Chondrocyte (in vitro differentiated cells): ENCODE data around the gene WDR1. TPM values are rescaled to one million over a fixed set of nuclear protein-coding genes. Genes with fewer than 3 reads are reported as not detected.

Experiments used
- DNase-seq: peaks from one replicate; pipeline ENCODE4 v3.0.0; 2021; ENCODE audit warnings: mixed read lengths, low spot score
- H3K27ac Mint-ChIP-seq: one replicate; pipeline ENCODE4 v1.8.0; 2021; ENCODE audit warnings: mild to moderate bottlenecking, moderate library complexity, mixed read lengths; ENCODE audit not compliant: unreplicated experiment
- H3K27me3 Mint-ChIP-seq: 2 replicates; pipeline ENCODE4 v1.8.0; 2021; ENCODE audit warnings: low read depth, mixed read lengths
- H3K36me3 Mint-ChIP-seq: 2 replicates; pipeline ENCODE4 v1.8.0; 2021; ENCODE audit warnings: low read depth, mixed read lengths
- H3K4me1 Mint-ChIP-seq: 2 replicates; pipeline ENCODE4 v1.8.0; 2021; ENCODE audit warnings: low read depth, mild to moderate bottlenecking, mixed read lengths
- H3K4me3 Mint-ChIP-seq: one replicate; pipeline ENCODE4 v1.8.0; 2021; ENCODE audit warnings: mild to moderate bottlenecking, moderate library complexity, mixed read lengths; ENCODE audit not compliant: unreplicated experiment
- H3K9me3 Mint-ChIP-seq: 2 replicates; pipeline ENCODE4 v1.8.0; 2021; ENCODE audit warnings: low read depth, mixed read lengths
- CTCF ChIP-seq: fragments of 200-600 bp; sonication (generic); IDR thresholded peaks from 2 replicates; pipeline ENCODE4 v1.5.0; 2021; ENCODE audit warnings: antibody characterized with exemption, mild to moderate bottlenecking, moderate library complexity
- total RNA-seq: library from RNA; stranded (reverse); gene quantifications from 3 replicates; pipeline ENCODE4 v1.2.1, GENCODE V29; 2021

Gene WDR1
- total RNA-seq, 1 donor from 2014 or later, result 483 TPM

- no peak for TF ChIP-seq CTCF
- peaks cover 90% of the 10 kb centered on the region for H3K4me1 Mint-ChIP-seq
- no peak for DNase-seq
- peak overlapping the region; percentile 93 for H3K27ac Mint-ChIP-seq
- no peaks in the 10 kb centered on the region for H3K27me3 Mint-ChIP-seq
- H3K4me3 Mint-ChIP-seq, result no peak overlapping the region
- no peaks in the 10 kb centered on the region for H3K9me3 Mint-ChIP-seq
- H3K36me3 Mint-ChIP-seq, result peaks cover 24% of the 10 kb centered on the region
These were observed 21.2 kb downstream of the WDR1 start for GRCh38 chr4:10095296-10095991.

- no peak for DNase-seq
- Mint-ChIP-seq H3K4me1 (peaks cover 88% of the 10 kb centered on the region), H3K36me3 (peaks cover 28% of the 10 kb centered on the region), H3K4me3 (no peak overlapping the region), H3K27me3 (no peaks in the 10 kb centered on the region), H3K27ac (peak overlapping the region; percentile 96), H3K9me3 (no peaks in the 10 kb centered on the region)
- TF ChIP-seq CTCF, result no peak
These were observed 21.8 kb downstream of the WDR1 start for GRCh38 chr4:10094841-10095240.

- H3K27ac Mint-ChIP-seq, result peak overlapping the region; percentile 96
- DNase-seq, result no peak
- H3K27me3 Mint-ChIP-seq, result no peaks in the 10 kb centered on the region
- no peaks in the 10 kb centered on the region for H3K9me3 Mint-ChIP-seq
- peaks cover 80% of the 10 kb centered on the region for H3K4me1 Mint-ChIP-seq
- no peak for TF ChIP-seq CTCF
- peaks cover 28% of the 10 kb centered on the region for H3K36me3 Mint-ChIP-seq
- peak overlapping the region; percentile 10 for H3K4me3 Mint-ChIP-seq
These were observed 22.6 kb downstream of the WDR1 start for GRCh38 chr4:10093801-10094552.

GRCh38 chr4:10093271-10093621, 23.4 kb downstream of the WDR1 start:
- TF ChIP-seq CTCF, result no peak
- no peak for DNase-seq
- Mint-ChIP-seq H3K36me3 (peaks cover 26% of the 10 kb centered on the region), H3K27ac (peak overlapping the region; percentile 96), H3K4me3 (peak overlapping the region; percentile 48), H3K4me1 (peaks cover 73% of the 10 kb centered on the region), H3K27me3 (no peaks in the 10 kb centered on the region), H3K9me3 (no peaks in the 10 kb centered on the region)

- Mint-ChIP-seq H3K36me3 (peaks cover 30% of the 10 kb centered on the region), H3K9me3 (no peaks in the 10 kb centered on the region), H3K27ac (peak overlapping the region; percentile 96), H3K4me1 (peaks cover 67% of the 10 kb centered on the region), H3K27me3 (no peaks in the 10 kb centered on the region), H3K4me3 (peak overlapping the region; percentile 48)
- no peak for TF ChIP-seq CTCF
- peak; percentile 74 for DNase-seq
These were observed 23.9 kb downstream of the WDR1 start for GRCh38 chr4:10092481-10093270.
